ENCODE data around the gene CLCN7. TPM values are rescaled to one million over a fixed set of nuclear protein-coding genes. Genes with fewer than 3 reads are reported as not detected.

The CLCN7 gene
- total RNA-seq, 2 donors from 2014 or later, result 44.8 to 63.9 TPM

- Mint-ChIP-seq H3K4me1 (peaks cover 4% of the 10 kb centered on the region), H3K9me3 (no peaks in the 10 kb centered on the region), H3K36me3 (ENCODE audit: low read depth) (peaks cover 13% of the 10 kb centered on the region), H3K27me3 (no peaks in the 10 kb centered on the region), H3K4me3 (no peak overlapping the region), H3K27ac (no peak overlapping the region)
- ATAC-seq (replicated peaks), result no peak
Measured at GRCh38 chr16:1454561-1454960, 20.3 kb downstream of the CLCN7 start.

GRCh38 chr16:1453316-1453715, 21.5 kb downstream of the CLCN7 start:
- Mint-ChIP-seq H3K27me3 (no peaks in the 10 kb centered on the region), H3K4me1 (no peaks in the 10 kb centered on the region), H3K9me3 (no peaks in the 10 kb centered on the region), H3K4me3 (no peak overlapping the region), H3K36me3 (ENCODE audit: low read depth) (peaks cover 13% of the 10 kb centered on the region), H3K27ac (no peak overlapping the region)
- no peak for ATAC-seq (replicated peaks)

GRCh38 chr16:1452530-1452929, 22.3 kb downstream of the CLCN7 start:
- H3K4me3 Mint-ChIP-seq, result no peak overlapping the region

GRCh38 chr16:1451702-1452392, 23.0 kb downstream of the CLCN7 start:
- Mint-ChIP-seq H3K36me3 (ENCODE audit: low read depth) (peaks cover 13% of the 10 kb centered on the region), H3K9me3 (no peaks in the 10 kb centered on the region), H3K4me3 (no peak overlapping the region), H3K27ac (no peak overlapping the region), H3K27me3 (no peaks in the 10 kb centered on the region), H3K4me1 (no peaks in the 10 kb centered on the region)
- ATAC-seq (replicated peaks), result no peak

More at GRCh38 chr16:1452530-1452929, 22.3 kb downstream of the CLCN7 start:
- Mint-ChIP-seq H3K27me3 (no peaks in the 10 kb centered on the region), H3K27ac (no peak overlapping the region), H3K4me1 (no peaks in the 10 kb centered on the region), H3K9me3 (no peaks in the 10 kb centered on the region), H3K36me3 (ENCODE audit: low read depth) (peaks cover 13% of the 10 kb centered on the region)
- no peak for ATAC-seq (replicated peaks)

- H3K4me1 Mint-ChIP-seq, result no peaks in the 10 kb centered on the region
- H3K9me3 Mint-ChIP-seq, result no peaks in the 10 kb centered on the region
- ATAC-seq (replicated peaks), result no peak
- no peaks in the 10 kb centered on the region for H3K27me3 Mint-ChIP-seq
- no peak overlapping the region for H3K27ac Mint-ChIP-seq
- no peak overlapping the region for H3K4me3 Mint-ChIP-seq
- H3K36me3 Mint-ChIP-seq (ENCODE audit: low read depth), result peaks cover 13% of the 10 kb centered on the region
Measured at GRCh38 chr16:1450841-1451240, 24.0 kb downstream of the CLCN7 start.

- Mint-ChIP-seq H3K4me1 (no peaks in the 10 kb centered on the region), H3K9me3 (no peaks in the 10 kb centered on the region), H3K4me3 (no peak overlapping the region), H3K36me3 (ENCODE audit: low read depth) (peaks cover 13% of the 10 kb centered on the region), H3K27ac (no peak overlapping the region), H3K27me3 (no peaks in the 10 kb centered on the region)
- ATAC-seq (replicated peaks), result no peak
Measured at GRCh38 chr16:1450218-1450617, 24.6 kb downstream of the CLCN7 start.

GRCh38 chr16:1449201-1449788, 25.5 kb downstream of the CLCN7 start:
- H3K36me3 Mint-ChIP-seq (ENCODE audit: low read depth), result peaks cover 13% of the 10 kb centered on the region
- no peak overlapping the region for H3K27ac Mint-ChIP-seq
- ATAC-seq (replicated peaks), result no peak
- H3K4me3 Mint-ChIP-seq, result no peak overlapping the region
- no peaks in the 10 kb centered on the region for H3K27me3 Mint-ChIP-seq
- H3K4me1 Mint-ChIP-seq, result no peaks in the 10 kb centered on the region
- H3K9me3 Mint-ChIP-seq, result no peaks in the 10 kb centered on the region

- Mint-ChIP-seq H3K4me3 (no peak overlapping the region), H3K27ac (no peak overlapping the region), H3K4me1 (no peaks in the 10 kb centered on the region), H3K36me3 (ENCODE audit: low read depth) (peaks cover 9% of the 10 kb centered on the region), H3K27me3 (no peaks in the 10 kb centered on the region), H3K9me3 (no peaks in the 10 kb centered on the region)
- ATAC-seq (replicated peaks), result no peak
Measured at GRCh38 chr16:1448536-1449116, 26.2 kb downstream of the CLCN7 start.

GRCh38 chr16:1447965-1448364, 26.9 kb downstream of the CLCN7 start:
- Mint-ChIP-seq H3K36me3 (ENCODE audit: low read depth) (peaks cover 2% of the 10 kb centered on the region), H3K27me3 (no peaks in the 10 kb centered on the region), H3K27ac (no peak overlapping the region), H3K4me3 (no peak overlapping the region), H3K9me3 (no peaks in the 10 kb centered on the region), H3K4me1 (no peaks in the 10 kb centered on the region)
- ATAC-seq (replicated peaks), result no peak

GRCh38 chr16:1446296-1447080, 28.3 kb downstream of the CLCN7 start:
- no peaks in the 10 kb centered on the region for H3K27me3 Mint-ChIP-seq
- no peaks in the 10 kb centered on the region for H3K36me3 Mint-ChIP-seq (ENCODE audit: low read depth)
- H3K27ac Mint-ChIP-seq, result no peak overlapping the region
- H3K4me3 Mint-ChIP-seq, result no peak overlapping the region
- no peaks in the 10 kb centered on the region for H3K9me3 Mint-ChIP-seq
- ATAC-seq (replicated peaks), result no peak
- no peaks in the 10 kb centered on the region for H3K4me1 Mint-ChIP-seq

GRCh38 chr16:1445518-1446203, 29.2 kb downstream of the CLCN7 start:
- H3K36me3 Mint-ChIP-seq (ENCODE audit: low read depth), result no peaks in the 10 kb centered on the region
- no peaks in the 10 kb centered on the region for H3K27me3 Mint-ChIP-seq
- H3K4me1 Mint-ChIP-seq, result no peaks in the 10 kb centered on the region
- H3K27ac Mint-ChIP-seq, result no peak overlapping the region
- H3K9me3 Mint-ChIP-seq, result no peaks in the 10 kb centered on the region
- ATAC-seq (replicated peaks), result no peak
- H3K4me3 Mint-ChIP-seq, result no peak overlapping the region

GRCh38 chr16:1444730-1445517, 29.9 kb downstream of the CLCN7 start:
- no peak overlapping the region for H3K27ac Mint-ChIP-seq
- H3K36me3 Mint-ChIP-seq (ENCODE audit: low read depth), result no peaks in the 10 kb centered on the region
- H3K27me3 Mint-ChIP-seq, result no peaks in the 10 kb centered on the region
- no peak overlapping the region for H3K4me3 Mint-ChIP-seq
- ATAC-seq (replicated peaks), result no peak
- no peaks in the 10 kb centered on the region for H3K9me3 Mint-ChIP-seq
- H3K4me1 Mint-ChIP-seq, result no peaks in the 10 kb centered on the region

- ATAC-seq (replicated peaks), result no peak
- no peak within 1 kb of the TSS for H3K27ac Mint-ChIP-seq
- no peaks in the 10 kb centered on the region for H3K36me3 Mint-ChIP-seq (ENCODE audit: low read depth)
- no peaks in the 10 kb centered on the region for H3K4me1 Mint-ChIP-seq
- H3K9me3 Mint-ChIP-seq, result no peaks in the 10 kb centered on the region
- no peak within 1 kb of the TSS for H3K4me3 Mint-ChIP-seq
- no peaks in the 10 kb centered on the region for H3K27me3 Mint-ChIP-seq
Measured at GRCh38 chr16:1443980-1444729, 30.7 kb downstream of the CLCN7 start, which contains the start of gene CCDC154. CCDC154 (minus strand) TSS chr16:1444556; CDS start chr16:1444322, 234 bp downstream.

Data from activated T-helper 17 cell treated with anti-CD3 and anti-CD28 coated beads, Interleukin-2, amount 50 U/mL, for 72 hours (primary cell).